ENCODE results near the gene CHCHD1.
"Not testable (repeated sequence)": the region's sequence is repeated elsewhere in the genome, so short reads cannot be mapped to it uniquely, and the experiment has no call there.

The CHCHD1 gene

GRCh38 chr10:73790886-73791625, 9.2 kb downstream of the CHCHD1 start:
- DNase-seq (ENCODE audit: low read depth in 1 of 2, low spot score in 1 of 2) = no peak

GRCh38 chr10:73791871-73792400, 10.1 kb downstream of the CHCHD1 start:
- no peak for DNase-seq (ENCODE audit: low read depth in 1 of 2, low spot score in 1 of 2)

DNA sequence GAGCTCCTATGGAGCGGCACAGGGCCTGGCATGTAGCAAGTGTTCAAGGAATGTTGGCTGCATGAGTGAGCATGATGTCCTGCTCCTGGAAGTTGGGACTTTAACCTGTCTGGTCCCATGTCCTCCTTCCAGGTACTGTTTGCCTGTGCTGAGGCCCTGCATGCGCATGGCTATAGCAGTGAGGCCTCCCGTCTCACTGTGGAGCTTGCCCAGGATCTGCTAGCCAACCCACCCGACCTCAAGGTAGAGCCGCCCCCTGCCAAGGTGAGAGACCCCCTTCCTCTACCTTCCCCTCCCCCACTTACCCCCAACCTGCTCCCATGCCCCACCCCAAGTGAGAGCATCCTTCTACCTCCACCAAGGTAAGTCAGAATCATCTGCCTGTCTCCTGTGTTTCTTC, 11.6 kb downstream of the CHCHD1 start:
- no peak for DNase-seq (ENCODE audit: low read depth in 1 of 2, low spot score in 1 of 2)

DNA sequence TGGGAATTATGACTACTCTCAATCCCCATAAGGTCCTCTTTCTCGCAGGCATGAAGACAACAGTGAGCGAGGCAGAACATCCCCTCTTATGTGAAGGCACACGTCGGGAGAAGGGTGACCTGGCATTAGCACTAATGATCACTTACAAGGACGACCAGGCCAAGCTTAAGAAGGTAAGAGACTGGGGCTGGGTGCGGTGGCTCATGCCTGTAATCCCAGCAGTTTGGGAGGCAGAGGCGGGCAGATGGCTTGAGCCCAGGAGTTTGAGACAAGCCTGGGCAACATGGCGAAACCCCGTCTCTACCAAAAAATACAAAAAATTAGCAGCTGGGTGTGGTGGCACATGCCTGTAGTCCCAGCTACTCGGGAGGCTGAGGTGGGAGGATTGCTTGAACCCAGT, 13.6 kb downstream of the CHCHD1 start:
- DNase-seq (ENCODE audit: low read depth in 1 of 2, low spot score in 1 of 2) = not testable (repeated sequence)

GRCh38 chr10:73796035-73796434, 14.2 kb downstream of the CHCHD1 start:
- not testable (repeated sequence) for DNase-seq (ENCODE audit: low read depth in 1 of 2, low spot score in 1 of 2)

- DNase-seq (ENCODE audit: low read depth in 1 of 2, low spot score in 1 of 2) = no peak
Measured at GRCh38 chr10:73796766-73797165, 14.9 kb downstream of the CHCHD1 start.

GRCh38 chr10:73797324-73798025, 15.6 kb downstream of the CHCHD1 start:
- DNase-seq (ENCODE audit: low read depth in 1 of 2, low spot score in 1 of 2) = no peak

GRCh38 chr10:73798087-73798486, 16.2 kb downstream of the CHCHD1 start:
- DNase-seq (ENCODE audit: low read depth in 1 of 2, low spot score in 1 of 2) = no peak

DNA sequence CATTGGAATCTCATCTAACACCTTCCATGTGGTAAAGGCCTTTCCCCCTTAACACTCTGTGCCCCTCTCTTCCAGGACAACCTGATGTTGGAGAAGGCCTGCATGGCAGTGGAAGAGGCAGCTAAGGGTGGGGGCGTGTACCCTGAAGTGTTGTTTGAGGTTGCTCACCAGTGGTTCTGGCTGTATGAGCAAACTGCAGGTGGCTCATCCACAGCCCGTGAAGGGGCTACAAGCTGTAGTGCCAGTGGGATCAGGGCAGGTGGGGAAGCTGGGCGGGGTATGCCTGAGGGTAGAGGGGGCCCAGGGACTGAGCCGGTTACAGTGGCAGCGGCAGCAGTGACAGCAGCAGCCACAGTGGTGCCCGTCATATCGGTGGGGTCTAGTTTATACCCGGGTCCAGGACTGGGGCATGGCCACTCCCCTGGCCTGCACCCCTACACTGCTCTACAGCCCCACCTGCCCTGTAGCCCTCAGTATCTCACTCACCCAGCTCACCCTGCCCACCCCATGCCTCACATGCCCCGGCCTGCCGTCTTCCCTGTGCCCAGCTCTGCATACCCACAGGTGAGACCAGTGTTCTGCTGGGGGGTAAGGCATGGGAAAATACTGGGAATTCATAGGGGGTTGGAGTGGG, 17.2 kb downstream of the CHCHD1 start:
- DNase-seq (ENCODE audit: low read depth in 1 of 2, low spot score in 1 of 2) = no peak

- DNase-seq (ENCODE audit: low read depth in 1 of 2, low spot score in 1 of 2) = no peak
Measured at GRCh38 chr10:73799899-73800559, 18.2 kb downstream of the CHCHD1 start.

DNA sequence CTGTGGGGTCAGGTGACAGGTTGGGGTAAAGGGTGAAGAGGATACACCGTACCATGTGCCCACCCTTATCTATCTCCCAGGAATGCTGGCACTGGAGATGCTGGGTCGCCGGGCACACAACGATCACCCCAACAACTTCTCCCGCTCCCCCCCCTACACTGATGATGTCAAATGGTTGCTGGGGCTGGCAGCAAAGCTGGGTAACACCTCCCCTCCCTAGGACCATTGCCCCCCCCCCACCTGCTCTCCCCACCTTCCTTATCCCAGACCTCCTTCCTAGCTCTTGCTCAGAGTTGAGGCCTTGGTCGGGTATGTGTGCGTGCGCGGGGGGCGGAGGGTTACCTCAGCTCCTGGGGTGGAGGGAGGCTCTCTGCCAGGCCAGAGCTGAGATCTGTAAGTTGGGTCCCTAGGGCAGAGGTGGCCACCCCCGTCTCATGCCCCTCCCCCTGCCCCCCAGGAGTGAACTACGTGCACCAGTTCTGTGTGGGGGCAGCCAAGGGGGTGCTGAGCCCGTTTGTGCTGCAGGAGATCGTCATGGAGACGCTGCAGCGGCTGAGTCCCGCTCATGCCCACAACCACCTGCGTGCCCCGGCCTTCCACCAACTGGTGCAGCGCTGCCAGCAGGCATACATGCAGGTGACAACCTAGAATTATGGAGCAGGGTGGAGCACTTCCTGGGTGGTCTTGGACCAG, 18.9 kb downstream of the CHCHD1 start:
- no peak for DNase-seq (ENCODE audit: low read depth in 1 of 2, low spot score in 1 of 2)

DNA sequence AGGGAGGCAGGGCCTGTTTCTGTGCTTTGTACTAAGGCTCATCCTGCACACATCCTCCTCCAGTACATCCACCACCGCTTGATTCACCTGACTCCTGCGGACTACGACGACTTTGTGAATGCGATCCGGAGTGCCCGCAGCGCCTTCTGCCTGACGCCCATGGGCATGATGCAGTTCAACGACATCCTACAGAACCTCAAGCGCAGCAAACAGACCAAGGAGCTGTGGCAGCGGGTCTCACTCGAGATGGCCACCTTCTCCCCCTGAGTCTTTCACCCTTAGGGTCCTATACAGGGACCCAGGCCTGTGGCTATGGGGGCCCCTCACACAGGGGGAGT, 19.4 kb downstream of the CHCHD1 start:
- no peak for DNase-seq (ENCODE audit: low read depth in 1 of 2, low spot score in 1 of 2)

- no peak for DNase-seq (ENCODE audit: low read depth in 1 of 2, low spot score in 1 of 2)
Measured at GRCh38 chr10:73802276-73802991, 20.6 kb downstream of the CHCHD1 start.

DNA sequence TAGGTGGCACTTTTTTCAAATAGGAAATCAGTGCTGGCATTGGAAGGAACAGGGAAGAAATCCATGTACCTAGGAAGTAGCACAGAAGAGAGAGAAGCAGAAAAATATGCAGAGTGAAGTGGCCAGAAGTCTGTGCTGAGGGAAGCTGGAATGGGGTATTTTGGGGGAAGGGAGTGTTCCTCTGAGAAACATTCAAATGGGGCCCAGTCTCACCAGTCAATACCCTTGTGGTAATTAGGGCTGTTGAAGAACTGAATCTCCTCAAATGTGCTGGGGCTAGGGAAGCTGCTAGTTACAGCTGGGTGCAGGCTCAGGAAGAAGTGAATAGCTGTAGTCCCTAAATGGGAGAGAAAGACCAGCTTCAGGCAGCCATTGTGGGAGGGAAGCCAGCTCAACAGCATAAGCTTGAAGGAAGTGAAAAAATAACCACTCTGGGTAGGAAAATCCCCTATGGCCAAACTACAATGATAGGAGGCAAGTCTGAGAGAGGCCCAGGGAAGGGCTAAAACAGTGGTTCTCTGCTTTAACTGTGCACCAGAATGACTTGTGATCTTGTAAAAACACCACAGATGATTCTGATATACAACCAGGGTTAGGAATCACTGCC, 21.9 kb downstream of the CHCHD1 start:
- no peak for DNase-seq (ENCODE audit: low read depth in 1 of 2, low spot score in 1 of 2)

DNA sequence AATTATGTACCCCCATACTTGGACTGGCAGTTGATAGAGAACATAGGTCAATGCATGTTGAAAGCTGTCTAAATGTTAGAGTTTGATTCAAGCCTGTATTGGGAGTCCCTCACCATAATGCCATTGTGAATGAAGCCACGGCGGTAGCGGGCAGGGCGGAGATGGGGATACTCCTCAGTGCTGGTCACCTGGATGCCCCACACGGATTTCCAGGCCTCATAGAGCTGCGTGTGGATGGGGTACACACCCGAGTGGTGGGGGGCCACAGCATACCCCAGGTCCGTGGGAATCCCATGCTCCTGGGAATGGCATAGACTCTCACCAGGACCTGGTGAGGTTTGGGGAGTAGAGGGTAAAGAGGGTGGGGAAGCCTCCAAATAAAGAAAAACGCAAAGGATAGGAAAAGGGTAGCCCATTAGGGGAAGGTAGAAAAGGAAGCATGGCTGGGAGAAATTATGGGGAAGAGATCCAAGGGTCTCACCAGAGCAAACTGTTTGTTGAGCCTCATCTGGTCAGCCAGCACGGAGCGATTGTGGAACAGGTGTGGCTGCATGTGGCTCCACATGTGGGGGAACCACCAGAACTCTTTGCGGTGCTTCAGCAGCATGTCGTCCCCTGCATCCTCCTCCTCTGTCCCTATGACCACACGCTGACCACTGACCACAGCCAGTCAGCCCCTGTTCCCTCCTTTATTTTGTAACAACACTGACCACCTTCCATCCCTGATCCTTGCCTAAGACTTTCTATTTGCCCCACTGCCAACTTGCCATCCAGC, 24.5 kb downstream of the CHCHD1 start:
- no peak for DNase-seq (ENCODE audit: low read depth in 1 of 2, low spot score in 1 of 2)

DNA sequence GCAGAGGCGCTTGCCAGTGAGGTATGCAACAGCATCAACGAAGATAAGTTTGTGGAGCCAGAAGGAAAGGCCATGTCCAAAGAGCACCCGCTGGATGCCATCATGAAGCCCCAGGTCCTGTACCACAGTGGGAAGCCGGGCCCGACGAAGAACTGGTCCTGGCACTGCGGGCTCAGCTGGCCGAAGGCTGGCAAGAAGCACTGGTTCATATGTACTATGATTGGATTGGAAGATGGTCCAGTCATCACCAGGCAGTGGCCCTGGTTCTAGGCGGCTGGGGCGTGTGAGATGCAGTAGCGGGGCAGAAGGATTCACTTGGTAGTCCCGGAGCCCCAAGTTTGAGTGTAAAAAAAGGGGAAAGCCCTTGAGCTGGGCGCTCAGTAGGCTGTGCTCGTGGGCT, 25.6 kb downstream of the CHCHD1 start:
- no peak for DNase-seq (ENCODE audit: low read depth in 1 of 2, low spot score in 1 of 2)

- DNase-seq (ENCODE audit: low read depth in 1 of 2, low spot score in 1 of 2) = no peak
Measured at GRCh38 chr10:73808021-73808815, 26.4 kb downstream of the CHCHD1 start.

GRCh38 chr10:73809061-73809818, 27.4 kb downstream of the CHCHD1 start:
- no peak for DNase-seq (ENCODE audit: low read depth in 1 of 2, low spot score in 1 of 2)
